K562 (cell line): Measurements from ENCODE around the gene ACOX1. TPM values are rescaled to one million over a fixed set of nuclear protein-coding genes. Genes with fewer than 3 reads are reported as not detected.

ENCODE experiments used
- AFF1 ChIP-seq, 2 experiments: fragments of 450-650 bp; IDR thresholded peaks; 2 replicates each; pipeline ENCODE4 v1.6.1; 2018; ENCODE audit warnings: mild to moderate bottlenecking in 2 of 2, low read depth in 1 of 2; ENCODE audit not compliant: partially characterized antibody in 2 of 2
- CBX3 ChIP-seq, 2 experiments: IDR thresholded peaks; 1 replicate in 1 of 2; 2 replicates in 1 of 2; pipeline ENCODE4 v1.6.1; 2012; ENCODE audit warnings: inconsistent platforms in 2 of 2, low read length in 2 of 2, borderline replicate concordance in 1 of 2, control low read depth in 1 of 2
- KDM2B ChIP-seq: fragments of 250-450 bp; sonication (Bioruptor Pico); IDR thresholded peaks from 2 replicates; pipeline ENCODE4 v1.8.0; 2021; ENCODE audit warnings: mild to moderate bottlenecking, moderate library complexity
- NR3C1 ChIP-seq: sonication (generic); formaldehyde crosslinking; IDR thresholded peaks from 2 replicates; pipeline ENCODE4 v1.8.1; 2022; ENCODE audit warnings: missing genetic modification reagents
- NR4A1 ChIP-seq, 2 experiments: fragments of 250-450 bp in 1 of 2; fragments of 450-650 bp in 1 of 2; sonication (Bioruptor Pico) in 1 of 2; IDR thresholded peaks; 2 replicates each; pipeline versions ENCODE4 v1.4.0 to v1.6.1; 2016 to 2020; ENCODE audit warnings: mild to moderate bottlenecking in 2 of 2, missing compliant biosample characterization in 1 of 2, missing genetic modification characterization in 1 of 2, moderate library complexity in 1 of 2
- RNF2 ChIP-seq: sonication (generic); IDR thresholded peaks from 2 replicates; pipeline ENCODE4 v1.6.1; 2016
- ZBTB33 ChIP-seq: sonication (generic); formaldehyde crosslinking; IDR thresholded peaks from 2 replicates; pipeline ENCODE4 v1.8.1; 2023; ENCODE audit warnings: mild to moderate bottlenecking, missing genetic modification reagents
- ZNF121 ChIP-seq: sonication (generic); formaldehyde crosslinking; conservative IDR thresholded peaks from 2 replicates; pipeline ENCODE4 v1.8.0; 2022; ENCODE audit warnings: missing genetic modification reagents
- ZNF780A ChIP-seq: fragments of 250-450 bp; sonication (Bioruptor Pico); IDR thresholded peaks from 2 replicates; pipeline ENCODE4 v1.5.0; 2021; ENCODE audit warnings: mild to moderate bottlenecking
- polyA plus RNA-seq, 8 experiments: library from polyadenylated mRNA; depleted of rRNA in 4 of 8; stranded (reverse) in 5 of 8; unstranded in 3 of 8; fragments of >200 nt; fragmentation: Nextera tagmentation in 2 of 8; fragmentation: Illumina TruSeq in 1 of 8; extraction: Ambion mirVana in 2 of 8; extraction: Trizol in 1 of 8; gene quantifications; 2 replicates each; pipeline versions ENCODE4 v1.2.1 to v1.2.3, GENCODE V29; 2011 to 2014; ENCODE audit warnings: inconsistent platforms in 1 of 8, missing spikeins in 1 of 8
- total RNA-seq, 7 experiments: library from RNA; depleted of rRNA in 6 of 7; stranded (reverse); fragments of >200 nt in 6 of 7; fragmentation: Illumina TruSeq in 2 of 7; extraction: Trizol in 2 of 7; gene quantifications; 2 replicates each; pipeline versions ENCODE4 v1.2.1 to v1.2.3, GENCODE V29; 2011 to 2021; ENCODE audit warnings: low replicate concordance in 1 of 7
- TF ChIP-seq, protein P1 (sequence below): fragments of 250-450 bp; sonication (Bioruptor Pico); IDR thresholded peaks from 2 replicates; pipeline ENCODE4 v1.5.0; 2020; ENCODE audit warnings: mild to moderate bottlenecking

ACOX1 gene
- total and polyA plus RNA-seq, 9 of the 15 experiments (the other 6 are each of a cell fraction or from before 2014, with no cell fraction given): 7.8 to 24.1 (median 14.5) TPM

DNA sequence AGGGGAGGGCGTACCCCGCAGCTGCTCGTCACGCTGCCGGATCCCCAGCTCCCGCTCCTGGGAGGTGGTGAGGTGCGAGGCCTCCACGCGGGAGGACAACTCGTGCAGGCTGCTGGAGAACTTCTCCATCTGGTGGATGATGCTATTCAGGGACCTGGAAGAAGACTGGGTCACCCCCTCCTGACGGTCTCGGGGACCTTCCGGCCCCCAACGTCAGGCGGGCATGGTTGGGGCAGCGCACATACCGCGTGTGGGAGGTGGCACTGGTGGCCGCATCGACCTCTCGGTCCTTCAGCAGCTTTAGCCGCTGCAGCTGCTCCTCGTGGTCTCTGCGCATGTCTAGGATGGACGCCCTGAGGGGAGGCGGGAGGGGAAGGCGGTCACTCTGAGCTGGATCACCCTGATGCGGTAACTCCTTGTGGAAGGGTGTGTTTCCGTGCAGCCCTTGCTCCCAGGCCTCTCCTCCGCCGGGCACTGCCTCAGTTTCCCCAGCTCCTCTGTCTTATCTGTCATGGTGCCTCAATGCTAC lies 61.0 kb downstream of the ACOX1 start (continued):
- no peak for TF ChIP-seq AFF1 (IDR thresholded peaks at IDR 0.05; ENCODE audit: low read depth in 1 of 2, partially characterized antibody in 2 of 2)
- TF ChIP-seq ZNF780A (CRISPR knock-in tag): no peak
- peak; percentile 62; the same call in 1 of the 2 replicates for TF ChIP-seq ZBTB33 (CRISPR knock-in tag)
- TF ChIP-seq RNF2: no peak
- no peak for TF ChIP-seq KDM2B (CRISPR knock-in tag)
- no peak for TF ChIP-seq NR4A1 (CRISPR knock-in tag; IDR thresholded peaks at IDR 0.05)
- TF ChIP-seq NR4A1 (tag; IDR thresholded peaks at IDR 0.05): no peak
- TF ChIP-seq, protein P1, sequence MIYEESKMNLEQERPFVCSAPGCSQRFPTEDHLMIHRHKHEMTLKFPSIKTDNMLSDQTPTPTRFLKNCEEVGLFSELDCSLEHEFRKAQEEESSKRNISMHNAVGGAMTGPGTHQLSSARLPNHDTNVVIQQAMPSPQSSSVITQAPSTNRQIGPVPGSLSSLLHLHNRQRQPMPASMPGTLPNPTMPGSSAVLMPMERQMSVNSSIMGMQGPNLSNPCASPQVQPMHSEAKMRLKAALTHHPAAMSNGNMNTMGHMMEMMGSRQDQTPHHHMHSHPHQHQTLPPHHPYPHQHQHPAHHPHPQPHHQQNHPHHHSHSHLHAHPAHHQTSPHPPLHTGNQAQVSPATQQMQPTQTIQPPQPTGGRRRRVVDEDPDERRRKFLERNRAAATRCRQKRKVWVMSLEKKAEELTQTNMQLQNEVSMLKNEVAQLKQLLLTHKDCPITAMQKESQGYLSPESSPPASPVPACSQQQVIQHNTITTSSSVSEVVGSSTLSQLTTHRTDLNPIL (CRISPR knock-in tag): no peak
- no peak for TF ChIP-seq CBX3 (IDR thresholded peaks at IDR 0.05; ENCODE audit: borderline replicate concordance in 1 of 2, low read length in 2 of 2)
- no peak for TF ChIP-seq NR3C1
- no peak for TF ChIP-seq ZNF121 (CRISPR knock-in tag)
